Measurements from ENCODE around the gene SEC24D. TPM values are rescaled to one million over a fixed set of nuclear protein-coding genes. Genes with fewer than 3 reads are reported as not detected.

Gene SEC24D
- total and polyA plus RNA-seq, 2 donors (not counting 3 experiments of a cell fraction or from before 2014, with no cell fraction given) = 81.5 to 127 TPM

- dilution Hi-C loops (cut with MboI; ENCODE audit: extremely low pct_ligation_motif_present, low sequenced_read_pairs) = no loop called here
- peaks cover 7% of the 10 kb centered on the region for H4K20me1 ChIP-seq (replicated peaks; ENCODE audit: control insufficient read depth, extremely low read depth, insufficient read depth, low read length)
- H3K4me2 ChIP-seq (ENCODE audit: insufficient read depth, low read length) = no peak overlapping the region
Measured at GRCh38 chr4:118813561-118813960, 22.4 kb downstream of the SEC24D start.

More at GRCh38 chr4:118813561-118813960, 22.4 kb downstream of the SEC24D start:
- BruUV-seq (replicated peaks) = no TSS peak
- H3K9ac ChIP-seq (replicated peaks; ENCODE audit: extremely low read depth, insufficient read depth, low read length) = no peak overlapping the region
- H3K27ac ChIP-seq (ENCODE audit: insufficient read depth, low read depth, low read length) = no peak overlapping the region
- H3K9me1 ChIP-seq (replicated peaks; ENCODE audit: control insufficient read depth, extremely low read depth, insufficient read depth, low read length) = no peaks in the 10 kb centered on the region
- CTCF ChIA-PET = interaction anchor here (0.8 to 1.3 kb wide), 5 partner anchors 10 to 77 kb away, joined by 3 to 5 read pairs (median 3); no protein-coding TSS in a partner anchor
- FAIRE-seq = no peak
- no peak for DNase-seq (ENCODE audit: low read depth, low spot score)
- H3K79me2 ChIP-seq (ENCODE audit: control insufficient read depth, insufficient read depth, low read length) = peaks cover 69% of the 10 kb centered on the region
- TF ChIP-seq POLR2AphosphoS5 (IDR thresholded peaks at IDR 0.05; ENCODE audit: insufficient read depth, low read depth, low read length) (no peak), POLR2A (IDR thresholded peaks at IDR 0.05; ENCODE audit: low read depth, low read length) (no peak), FOS (IDR thresholded peaks at IDR 0.05; ENCODE audit: borderline replicate concordance, insufficient read depth, low read length) (no peak), EZH2 (IDR thresholded peaks at IDR 0.05; ENCODE audit: borderline replicate concordance, low read depth, low read length, severe bottlenecking) (no peak), CTCF (IDR thresholded peaks at IDR 0.05; ENCODE audit: extremely low read depth in 1 of 2, insufficient read depth in 1 of 2, low read depth in 1 of 2, low read length in 2 of 2) (no peak), JUN (IDR thresholded peaks at IDR 0.05; ENCODE audit: borderline replicate concordance, insufficient read depth, insufficient read length, low read depth) (no peak), GATA2 (IDR thresholded peaks at IDR 0.05; ENCODE audit: insufficient read depth, insufficient read length, low read depth, low read length) (no peak), MYC (IDR thresholded peaks at IDR 0.05; ENCODE audit: low read depth, low read length) (no peak)
- TF ChIP-seq, protein P1, sequence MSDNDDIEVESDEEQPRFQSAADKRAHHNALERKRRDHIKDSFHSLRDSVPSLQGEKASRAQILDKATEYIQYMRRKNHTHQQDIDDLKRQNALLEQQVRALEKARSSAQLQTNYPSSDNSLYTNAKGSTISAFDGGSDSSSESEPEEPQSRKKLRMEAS (IDR thresholded peaks at IDR 0.05; ENCODE audit: insufficient read depth, insufficient read length) = no peak
- POLR2A ChIA-PET = no interaction called here
- intact Hi-C loops (cut with micrococcal nuclease) = no loop called here
- H3K27me3 ChIP-seq (ENCODE audit: control insufficient read depth in 2 of 2, insufficient read depth in 2 of 2, low read length in 2 of 2) = no peaks in the 10 kb centered on the region
- H3K4me3 ChIP-seq (replicated peaks in 1 of 3; ENCODE audit: insufficient read depth in 1 of 3, low read depth in 1 of 3, low read length in 3 of 3) = no peak overlapping the region
- no peaks in the 10 kb centered on the region for H3K9me3 ChIP-seq (replicated peaks; ENCODE audit: control insufficient read depth, insufficient read depth, low read length)
- H3K36me3 ChIP-seq (ENCODE audit: control insufficient read depth in 2 of 2, extremely low read depth in 1 of 2, insufficient read depth in 2 of 2, low read length in 2 of 2) = peaks cover 44 to 51% of the 10 kb centered on the region in 2 experiments
- no peak overlapping the region for H2AFZ ChIP-seq (ENCODE audit: low read depth, low read length)
- peaks cover 9% of the 10 kb centered on the region for H3K4me1 ChIP-seq (ENCODE audit: control insufficient read depth, extremely low read depth, insufficient read depth, low read length)
